ENCODE measurements around the gene SLC9A9. TPM values are rescaled to one million over a fixed set of nuclear protein-coding genes. Genes with fewer than 3 reads are reported as not detected.

SLC9A9 gene
- total and polyA plus RNA-seq, 10 of the 15 experiments (the other 5 are each of a cell fraction or from before 2014, with no cell fraction given) = 3.5 to 14.2 (median 9.3) TPM

GRCh38 chr3:143334231-143334630, 514.0 kb downstream of the SLC9A9 start:
- Histone ChIP-seq H3K4me2 (ENCODE audit: control insufficient read depth, insufficient read depth) (no peak overlapping the region), H3K9ac (ENCODE audit: control insufficient read depth, insufficient read depth, low read length) (no peak overlapping the region), H3K36me3 (ENCODE audit: control insufficient read depth in 2 of 2, insufficient read depth in 2 of 2, low read length in 1 of 2) (no peaks in the 10 kb centered on the region), H4K20me1 (ENCODE audit: control insufficient read depth, insufficient read depth) (no peaks in the 10 kb centered on the region), H3K27me3 (replicated peaks in 1 of 2; ENCODE audit: control insufficient read depth in 2 of 2, insufficient read depth in 2 of 2, low read length in 1 of 2) (no peaks in the 10 kb centered on the region), H3K4me1 (ENCODE audit: control insufficient read depth, insufficient read depth, low read length) (no peaks in the 10 kb centered on the region), H3K27ac (ENCODE audit: control insufficient read depth, insufficient read depth) (no peak overlapping the region), H2AFZ (ENCODE audit: control insufficient read depth, low read depth, low read length) (no peak overlapping the region), H3K9me3 (replicated peaks; ENCODE audit: control insufficient read depth, insufficient read depth, low read length) (no peaks in the 10 kb centered on the region), H3K79me2 (ENCODE audit: control insufficient read depth, insufficient read depth, low read length) (no peaks in the 10 kb centered on the region), H3K4me3 (no peak overlapping the region)
- ChIA-PET SMC1A (ENCODE audit: uncharacterized antibody, unreplicated experiment) (interaction anchor here (0.7 kb wide), 1 partner anchor 86 kb away, joined by 3 read pairs; no protein-coding TSS in a partner anchor), RAD21 (ENCODE audit: unreplicated experiment) (no interaction called here), CTCF (interaction anchor here (1.3 kb wide), 1 partner anchor 32 kb away, joined by 3 read pairs; no protein-coding TSS in a partner anchor), POLR2A (no interaction called here)
- ATAC-seq (no peak), DNase-seq (ENCODE audit: low read depth, low spot score) (no peak), FAIRE-seq (no peak)
- no TSS peak for BruUV-seq (replicated peaks)
- intact Hi-C loops (cut with micrococcal nuclease; ENCODE audit: unreplicated experiment) = no loop called here
- TF ChIP-seq YY1 (IDR thresholded peaks at IDR 0.05; ENCODE audit: low read depth, low read length) (no peak), RCOR1 (conservative IDR thresholded peaks at IDR 0.05; ENCODE audit: low read depth, low read length) (no peak), PRDM15 (CRISPR knock-in tag; IDR thresholded peaks at IDR 0.05) (no peak), E2F8 (IDR thresholded peaks at IDR 0.05; ENCODE audit: low read depth, partially characterized antibody) (no peak)
- TF ChIP-seq, protein P1, sequence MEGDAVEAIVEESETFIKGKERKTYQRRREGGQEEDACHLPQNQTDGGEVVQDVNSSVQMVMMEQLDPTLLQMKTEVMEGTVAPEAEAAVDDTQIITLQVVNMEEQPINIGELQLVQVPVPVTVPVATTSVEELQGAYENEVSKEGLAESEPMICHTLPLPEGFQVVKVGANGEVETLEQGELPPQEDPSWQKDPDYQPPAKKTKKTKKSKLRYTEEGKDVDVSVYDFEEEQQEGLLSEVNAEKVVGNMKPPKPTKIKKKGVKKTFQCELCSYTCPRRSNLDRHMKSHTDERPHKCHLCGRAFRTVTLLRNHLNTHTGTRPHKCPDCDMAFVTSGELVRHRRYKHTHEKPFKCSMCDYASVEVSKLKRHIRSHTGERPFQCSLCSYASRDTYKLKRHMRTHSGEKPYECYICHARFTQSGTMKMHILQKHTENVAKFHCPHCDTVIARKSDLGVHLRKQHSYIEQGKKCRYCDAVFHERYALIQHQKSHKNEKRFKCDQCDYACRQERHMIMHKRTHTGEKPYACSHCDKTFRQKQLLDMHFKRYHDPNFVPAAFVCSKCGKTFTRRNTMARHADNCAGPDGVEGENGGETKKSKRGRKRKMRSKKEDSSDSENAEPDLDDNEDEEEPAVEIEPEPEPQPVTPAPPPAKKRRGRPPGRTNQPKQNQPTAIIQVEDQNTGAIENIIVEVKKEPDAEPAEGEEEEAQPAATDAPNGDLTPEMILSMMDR (IDR thresholded peaks at IDR 0.05 in 2 of 3, conservative IDR thresholded peaks at IDR 0.05 in 1 of 3; ENCODE audit: control insufficient read depth in 2 of 3, extremely low read depth in 1 of 3, insufficient read depth in 1 of 3, low read depth in 3 of 3, low read length in 3 of 3) = no peak
- TF ChIP-seq, protein P2, sequence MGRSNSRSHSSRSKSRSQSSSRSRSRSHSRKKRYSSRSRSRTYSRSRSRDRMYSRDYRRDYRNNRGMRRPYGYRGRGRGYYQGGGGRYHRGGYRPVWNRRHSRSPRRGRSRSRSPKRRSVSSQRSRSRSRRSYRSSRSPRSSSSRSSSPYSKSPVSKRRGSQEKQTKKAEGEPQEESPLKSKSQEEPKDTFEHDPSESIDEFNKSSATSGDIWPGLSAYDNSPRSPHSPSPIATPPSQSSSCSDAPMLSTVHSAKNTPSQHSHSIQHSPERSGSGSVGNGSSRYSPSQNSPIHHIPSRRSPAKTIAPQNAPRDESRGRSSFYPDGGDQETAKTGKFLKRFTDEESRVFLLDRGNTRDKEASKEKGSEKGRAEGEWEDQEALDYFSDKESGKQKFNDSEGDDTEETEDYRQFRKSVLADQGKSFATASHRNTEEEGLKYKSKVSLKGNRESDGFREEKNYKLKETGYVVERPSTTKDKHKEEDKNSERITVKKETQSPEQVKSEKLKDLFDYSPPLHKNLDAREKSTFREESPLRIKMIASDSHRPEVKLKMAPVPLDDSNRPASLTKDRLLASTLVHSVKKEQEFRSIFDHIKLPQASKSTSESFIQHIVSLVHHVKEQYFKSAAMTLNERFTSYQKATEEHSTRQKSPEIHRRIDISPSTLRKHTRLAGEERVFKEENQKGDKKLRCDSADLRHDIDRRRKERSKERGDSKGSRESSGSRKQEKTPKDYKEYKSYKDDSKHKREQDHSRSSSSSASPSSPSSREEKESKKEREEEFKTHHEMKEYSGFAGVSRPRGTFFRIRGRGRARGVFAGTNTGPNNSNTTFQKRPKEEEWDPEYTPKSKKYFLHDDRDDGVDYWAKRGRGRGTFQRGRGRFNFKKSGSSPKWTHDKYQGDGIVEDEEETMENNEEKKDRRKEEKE (IDR thresholded peaks at IDR 0.05) = no peak
- 94% methylated on average over 4 of the region's 4 CpGs for WGBS (ENCODE audit: insufficient coverage, insufficient replicate concordance, low lambda C conversion rate, missing lambda C conversion rate)
- in situ Hi-C loops (cut with MboI) = no loop called here
